Hepatocyte (in vitro differentiated cells): Measurements from ENCODE around the gene OSBPL10. TPM values are rescaled to one million over a fixed set of nuclear protein-coding genes. Genes with fewer than 3 reads are reported as not detected.

Experiments
- DNase-seq: peaks from one replicate; pipeline ENCODE4 v3.0.0-alpha.2; 2016; ENCODE audit warnings: low spot score
- H2AFZ ChIP-seq: fragments of 200-600 bp; sonication (generic); 2 replicates; pipeline ENCODE4 v1.6.0; 2016; ENCODE audit warnings: antibody characterized with exemption, mild to moderate bottlenecking
- H3K27ac ChIP-seq: fragments of 200-600 bp; sonication (generic); 2 replicates; pipeline ENCODE4 v1.5.1; 2016; ENCODE audit warnings: mild to moderate bottlenecking
- H3K27me3 ChIP-seq: fragments of 200-600 bp; sonication (generic); 2 replicates; pipeline ENCODE4 v1.6.1; 2016
- H3K36me3 ChIP-seq: fragments of 200-600 bp; sonication (generic); replicated peaks from 2 replicates; pipeline ENCODE4 v1.5.1; 2016; ENCODE audit warnings: low read depth; ENCODE audit not compliant: insufficient read depth
- H3K4me1 ChIP-seq: fragments of 200-600 bp; sonication (generic); 2 replicates; pipeline ENCODE4 v1.5.1; 2016; ENCODE audit warnings: mild to moderate bottlenecking, moderate library complexity; ENCODE audit not compliant: insufficient read depth
- H3K4me2 ChIP-seq: fragments of 200-600 bp; sonication (generic); 2 replicates; pipeline ENCODE4 v1.6.0; 2016
- H3K4me3 ChIP-seq: fragments of 200-600 bp; sonication (generic); 2 replicates; pipeline ENCODE4 v1.5.1; 2016; ENCODE audit warnings: mild to moderate bottlenecking
- H3K79me2 ChIP-seq: fragments of 200-600 bp; sonication (generic); 2 replicates; pipeline ENCODE4 v1.6.0; 2017; ENCODE audit warnings: mild to moderate bottlenecking
- H3K9me2 ChIP-seq: fragments of 200-600 bp; sonication (generic); replicated peaks from 2 replicates; pipeline ENCODE4 v1.6.0; 2017; ENCODE audit warnings: mild to moderate bottlenecking; ENCODE audit not compliant: insufficient read depth
- H3K9me3 ChIP-seq: fragments of 200-600 bp; sonication (generic); 2 replicates; pipeline ENCODE4 v1.5.1; 2016; ENCODE audit warnings: low read depth, mild to moderate bottlenecking
- H4K20me1 ChIP-seq: fragments of 200-600 bp; sonication (generic); 2 replicates; pipeline ENCODE4 v1.6.0; 2016; ENCODE audit warnings: mild to moderate bottlenecking; ENCODE audit not compliant: insufficient read depth, poor library complexity, severe bottlenecking
- CTCF ChIP-seq: fragments of 200-600 bp; sonication (generic); IDR thresholded peaks from 2 replicates; pipeline ENCODE4 v1.5.1; 2016; ENCODE audit warnings: antibody characterized with exemption, mild to moderate bottlenecking; ENCODE audit not compliant: poor library complexity
- EZH2 ChIP-seq: fragments of 200-600 bp; sonication (generic); IDR thresholded peaks from 2 replicates; pipeline ENCODE4 v1.6.1; 2016; ENCODE audit warnings: antibody characterized with exemption, mild to moderate bottlenecking, borderline replicate concordance
- EZH2phosphoT487 ChIP-seq: fragments of 200-600 bp; sonication (generic); IDR thresholded peaks from one replicate; pipeline ENCODE4 v1.6.1; 2018; ENCODE audit warnings: antibody characterized with exemption, mild to moderate bottlenecking, low read depth, moderate library complexity; ENCODE audit not compliant: unreplicated experiment, severe bottlenecking
- WGBS: methylation state at CpG from one replicate; pipeline ENCODE4 v1.1.6; 2016; ENCODE audit warnings: low lambda C conversion rate; ENCODE audit errors: missing lambda C conversion rate; 5-methylcytosine and 5-hydroxymethylcytosine counted together
- polyA plus RNA-seq: library from polyadenylated mRNA; unstranded; fragments of >200 nt; fragmentation: Nextera tagmentation; extraction: Ambion mirVana; gene quantifications from 2 replicates; pipeline ENCODE4 v1.2.1, GENCODE V29; 2016
- total RNA-seq: library from RNA; depleted of rRNA; stranded (reverse); fragments of >200 nt; gene quantifications from 2 replicates; pipeline ENCODE4 v1.2.3, GENCODE V29; 2014

OSBPL10 gene
- total and polyA plus RNA-seq, 2 experiments from 2014 or later: 18.2 to 32.8 TPM

- no peak for DNase-seq
- TF ChIP-seq CTCF: no peak
- no peak for TF ChIP-seq EZH2phosphoT487
- no peak for TF ChIP-seq EZH2
- no peak overlapping the region for H2AFZ ChIP-seq
- no peak overlapping the region for H3K4me2 ChIP-seq
- WGBS: 84% methylated on average over 9 of the region's 9 CpGs
- H3K27me3 ChIP-seq: no peaks in the 10 kb centered on the region
- no peak overlapping the region for H3K4me3 ChIP-seq
- H3K4me1 ChIP-seq: peaks cover 4% of the 10 kb centered on the region
- no peaks in the 10 kb centered on the region for H3K36me3 ChIP-seq
- H3K9me3 ChIP-seq: no peaks in the 10 kb centered on the region
- no peaks in the 10 kb centered on the region for H3K79me2 ChIP-seq
- H3K9me2 ChIP-seq: no peaks in the 10 kb centered on the region
- no peaks in the 10 kb centered on the region for H4K20me1 ChIP-seq
- H3K27ac ChIP-seq: no peak overlapping the region
Observed at GRCh38 chr3:31709005-31709404, 272.1 kb downstream of the OSBPL10 start.

GRCh38 chr3:31707286-31707685 lies 273.8 kb downstream of the OSBPL10 start:
- Histone ChIP-seq H3K4me1 (peaks cover 4% of the 10 kb centered on the region), H4K20me1 (no peaks in the 10 kb centered on the region), H3K79me2 (no peaks in the 10 kb centered on the region), H3K4me2 (no peak overlapping the region), H3K36me3 (no peaks in the 10 kb centered on the region), H3K27me3 (no peaks in the 10 kb centered on the region), H3K27ac (no peak overlapping the region), H3K9me2 (no peaks in the 10 kb centered on the region), H3K9me3 (no peaks in the 10 kb centered on the region), H2AFZ (no peak overlapping the region), H3K4me3 (no peak overlapping the region)
- DNase-seq: no peak
- no peak for TF ChIP-seq EZH2phosphoT487
- no peak for TF ChIP-seq CTCF
- no peak for TF ChIP-seq EZH2

GRCh38 chr3:31705736-31706135 lies 275.3 kb downstream of the OSBPL10 start:
- no peaks in the 10 kb centered on the region for H3K36me3 ChIP-seq
- 93% methylated on average over 4 of the region's 4 CpGs for WGBS
- H3K4me1 ChIP-seq: peaks cover 4% of the 10 kb centered on the region
- no peak overlapping the region for H3K4me3 ChIP-seq
- no peaks in the 10 kb centered on the region for H3K79me2 ChIP-seq
- no peaks in the 10 kb centered on the region for H3K27me3 ChIP-seq
- no peak for DNase-seq
- no peak overlapping the region for H3K27ac ChIP-seq
- no peaks in the 10 kb centered on the region for H4K20me1 ChIP-seq
- no peaks in the 10 kb centered on the region for H3K9me3 ChIP-seq
- TF ChIP-seq EZH2phosphoT487: no peak
- no peak for TF ChIP-seq EZH2
- TF ChIP-seq CTCF: no peak
- H3K9me2 ChIP-seq: no peaks in the 10 kb centered on the region
- no peak overlapping the region for H2AFZ ChIP-seq
- H3K4me2 ChIP-seq: no peak overlapping the region
